ENCODE measurements around the gene EPHB2. TPM values are rescaled to one million over a fixed set of nuclear protein-coding genes. Genes with fewer than 3 reads are reported as not detected.

The EPHB2 gene
- total and polyA plus RNA-seq, 2 of the 4 experiments (the other 2 are of a cell fraction) = 52.3 to 58.8 TPM

GRCh38 chr1:22892789-22893188 is 182.2 kb downstream of the EPHB2 start:
- TF ChIP-seq, protein P1, sequence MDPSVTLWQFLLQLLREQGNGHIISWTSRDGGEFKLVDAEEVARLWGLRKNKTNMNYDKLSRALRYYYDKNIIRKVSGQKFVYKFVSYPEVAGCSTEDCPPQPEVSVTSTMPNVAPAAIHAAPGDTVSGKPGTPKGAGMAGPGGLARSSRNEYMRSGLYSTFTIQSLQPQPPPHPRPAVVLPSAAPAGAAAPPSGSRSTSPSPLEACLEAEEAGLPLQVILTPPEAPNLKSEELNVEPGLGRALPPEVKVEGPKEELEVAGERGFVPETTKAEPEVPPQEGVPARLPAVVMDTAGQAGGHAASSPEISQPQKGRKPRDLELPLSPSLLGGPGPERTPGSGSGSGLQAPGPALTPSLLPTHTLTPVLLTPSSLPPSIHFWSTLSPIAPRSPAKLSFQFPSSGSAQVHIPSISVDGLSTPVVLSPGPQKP (IDR thresholded peaks at IDR 0.05; ENCODE audit: borderline replicate concordance, low read depth, low read length) = no peak
- TF ChIP-seq MAZ (IDR thresholded peaks at IDR 0.05; ENCODE audit: borderline replicate concordance, low read depth, low read length) = no peak
- TF ChIP-seq, protein P2, sequence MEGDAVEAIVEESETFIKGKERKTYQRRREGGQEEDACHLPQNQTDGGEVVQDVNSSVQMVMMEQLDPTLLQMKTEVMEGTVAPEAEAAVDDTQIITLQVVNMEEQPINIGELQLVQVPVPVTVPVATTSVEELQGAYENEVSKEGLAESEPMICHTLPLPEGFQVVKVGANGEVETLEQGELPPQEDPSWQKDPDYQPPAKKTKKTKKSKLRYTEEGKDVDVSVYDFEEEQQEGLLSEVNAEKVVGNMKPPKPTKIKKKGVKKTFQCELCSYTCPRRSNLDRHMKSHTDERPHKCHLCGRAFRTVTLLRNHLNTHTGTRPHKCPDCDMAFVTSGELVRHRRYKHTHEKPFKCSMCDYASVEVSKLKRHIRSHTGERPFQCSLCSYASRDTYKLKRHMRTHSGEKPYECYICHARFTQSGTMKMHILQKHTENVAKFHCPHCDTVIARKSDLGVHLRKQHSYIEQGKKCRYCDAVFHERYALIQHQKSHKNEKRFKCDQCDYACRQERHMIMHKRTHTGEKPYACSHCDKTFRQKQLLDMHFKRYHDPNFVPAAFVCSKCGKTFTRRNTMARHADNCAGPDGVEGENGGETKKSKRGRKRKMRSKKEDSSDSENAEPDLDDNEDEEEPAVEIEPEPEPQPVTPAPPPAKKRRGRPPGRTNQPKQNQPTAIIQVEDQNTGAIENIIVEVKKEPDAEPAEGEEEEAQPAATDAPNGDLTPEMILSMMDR (conservative IDR thresholded peaks at IDR 0.05; ENCODE audit: low read depth, low read length) = no peak
- no peak for TF ChIP-seq NFE2L2 (IDR thresholded peaks at IDR 0.05; ENCODE audit: low read depth, low read length)
- TF ChIP-seq BHLHE40 (IDR thresholded peaks at IDR 0.05; ENCODE audit: low read depth, low read length) = no peak
- no peak for TF ChIP-seq CEBPB (IDR thresholded peaks at IDR 0.05; ENCODE audit: low read depth, low read length)
- TF ChIP-seq FOS (IDR thresholded peaks at IDR 0.05; ENCODE audit: low read depth, low read length) = no peak
- TF ChIP-seq RFX5 (IDR thresholded peaks at IDR 0.05; ENCODE audit: low read depth, low read length) = no peak
- no peak for TF ChIP-seq POLR2A (IDR thresholded peaks at IDR 0.05; ENCODE audit: low read depth, low read length)
- no peak for TF ChIP-seq RAD21 (IDR thresholded peaks at IDR 0.05; ENCODE audit: low read length)
- TF ChIP-seq MAFK (IDR thresholded peaks at IDR 0.05; ENCODE audit: low read depth, low read length) = no peak
- no peak for TF ChIP-seq SMC3 (IDR thresholded peaks at IDR 0.05; ENCODE audit: low read depth, low read length)
- no peak for TF ChIP-seq MXI1 (IDR thresholded peaks at IDR 0.05; ENCODE audit: borderline replicate concordance, low read depth, low read length)
- TF ChIP-seq, protein P3, sequence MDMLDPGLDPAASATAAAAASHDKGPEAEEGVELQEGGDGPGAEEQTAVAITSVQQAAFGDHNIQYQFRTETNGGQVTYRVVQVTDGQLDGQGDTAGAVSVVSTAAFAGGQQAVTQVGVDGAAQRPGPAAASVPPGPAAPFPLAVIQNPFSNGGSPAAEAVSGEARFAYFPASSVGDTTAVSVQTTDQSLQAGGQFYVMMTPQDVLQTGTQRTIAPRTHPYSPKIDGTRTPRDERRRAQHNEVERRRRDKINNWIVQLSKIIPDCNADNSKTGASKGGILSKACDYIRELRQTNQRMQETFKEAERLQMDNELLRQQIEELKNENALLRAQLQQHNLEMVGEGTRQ (IDR thresholded peaks at IDR 0.05; ENCODE audit: low read depth, low read length) = no peak
- no peak for TF ChIP-seq CHD1 (IDR thresholded peaks at IDR 0.05; ENCODE audit: low read depth, low read length)
- TF ChIP-seq RCOR1 (IDR thresholded peaks at IDR 0.05; ENCODE audit: insufficient replicate concordance, low read length) = no peak

More at GRCh38 chr1:22892789-22893188, 182.2 kb downstream of the EPHB2 start:
- H4K8ac ChIP-seq (ENCODE audit: low read depth in 2 of 2, low read length in 2 of 2) = no peak overlapping the region
- no peak overlapping the region for H3K4me2 ChIP-seq (ENCODE audit: low read depth, low read length)
- H3K14ac ChIP-seq (replicated peaks; ENCODE audit: low read depth, low read length) = no peak overlapping the region
- no peak overlapping the region for H3K56ac ChIP-seq (ENCODE audit: extremely low read depth, insufficient read depth, low read length)
- 97% methylated on average over 6 of the region's 13 CpGs; no CpG with 5 or more reads in 1 of the 2 experiments for WGBS, 2 experiments (ENCODE audit: extremely low coverage in 2 of 2, insufficient read length in 1 of 2)
- no peak overlapping the region for H4K91ac ChIP-seq (ENCODE audit: insufficient read depth, low read depth, low read length)
- no peaks in the 10 kb centered on the region for H3K79me1 ChIP-seq (ENCODE audit: low read depth in 1 of 2, low read length in 2 of 2)
- in situ Hi-C loops (cut with MboI; ENCODE audit: low sequenced_read_pairs) (no loop called here), intact Hi-C loops (cut with micrococcal nuclease) (no loop called here), dilution Hi-C loops (cut with HindIII; ENCODE audit: low sequenced_read_pairs, unreplicated experiment) (no loop called here)
- no peak overlapping the region for H4K5ac ChIP-seq (ENCODE audit: low read depth, low read length)
- no peaks in the 10 kb centered on the region for H3K9me3 ChIP-seq (ENCODE audit: control insufficient read depth, insufficient read depth, low read length)
- ChIA-PET POLR2A (ENCODE audit: unreplicated experiment) (no interaction called here), CTCF (no interaction called here)
- no peak overlapping the region for H2BK20ac ChIP-seq (ENCODE audit: low read depth, low read length)
- 0 out of 2 replicates have a peak, but pooled peaks cover 2% of the 10 kb centered on the region for H3K9me1 ChIP-seq (ENCODE audit: insufficient read depth, low read length)
- no peak overlapping the region for H3K4ac ChIP-seq (ENCODE audit: low read depth, low read length)
- H2BK120ac ChIP-seq (ENCODE audit: low read depth, low read length) = no peak overlapping the region
- no peak overlapping the region for H2AK5ac ChIP-seq (ENCODE audit: low read depth, low read length)
- BruUV-seq (replicated peaks) = no TSS peak
- ATAC-seq (ENCODE audit: low read depth) = no peak
- H3K23ac ChIP-seq (ENCODE audit: low read depth, low read length) = no peak overlapping the region
- H3K36me3 ChIP-seq (ENCODE audit: control insufficient read depth, insufficient read depth, low read length) = peaks cover 37% of the 10 kb centered on the region
- H2BK15ac ChIP-seq (ENCODE audit: low read depth, low read length) = no peak overlapping the region
- no peak overlapping the region for H3K4me3 ChIP-seq (ENCODE audit: insufficient read depth, low read depth, low read length)
- no peak overlapping the region for H3K18ac ChIP-seq (ENCODE audit: low read depth, low read length)
- no peak overlapping the region for H2AK9ac ChIP-seq (replicated peaks; ENCODE audit: low read depth, low read length, poor library complexity)
- H3K27ac ChIP-seq (ENCODE audit: insufficient read depth, low read length) = no peak overlapping the region
- H4K20me1 ChIP-seq (ENCODE audit: insufficient read depth, low read length) = peaks cover 13% of the 10 kb centered on the region
- no peak overlapping the region for H2BK5ac ChIP-seq (ENCODE audit: low read depth, low read length, poor library complexity, severe bottlenecking)
- DNase-seq = no peak
- no peaks in the 10 kb centered on the region for H3K27me3 ChIP-seq (ENCODE audit: control insufficient read depth, insufficient read depth, low read length)
- no peak overlapping the region for H2AFZ ChIP-seq (replicated peaks; ENCODE audit: low read length, poor library complexity)
- H3K9ac ChIP-seq (ENCODE audit: low read depth, low read length) = no peak overlapping the region
- H3K4me1 ChIP-seq (ENCODE audit: control insufficient read depth, insufficient read depth, low read length) = 0 out of 2 replicates have a peak, but pooled peaks cover 3% of the 10 kb centered on the region

Measured in IMR-90 (cell line).